WTC11 (cell line): ENCODE data around the gene RMDN3. TPM values are rescaled to one million over a fixed set of nuclear protein-coding genes. Genes with fewer than 3 reads are reported as not detected.

Source experiments
- ATAC-seq: fragments of 200-7000 bp; cut with Tn5 transposase; 2 replicates; pipeline ENCODE4 v1.10.0; 2021; ENCODE audit warnings: mild to moderate bottlenecking, moderate library complexity
- CTCF ChIA-PET: fragments of 300-600 bp; sonication (Branson Sonifier 250); formaldehyde crosslinking; loops from one replicate; lab custom pipeline; 2021; ENCODE audit warnings: antibody characterized with exemption; lab: Charles Lee
- POLR2A ChIA-PET: fragments of 350-600 bp; sonication (Branson Sonifier 250); formaldehyde crosslinking; loops from one replicate; lab custom pipeline; 2021; ENCODE audit warnings: antibody characterized with exemption; lab: Charles Lee
- DNase-seq: peaks from one replicate; pipeline ENCODE4 v3.0.0; 2021; ENCODE audit warnings: low spot score
- H3K27ac Mint-ChIP-seq: 2 replicates; pipeline ENCODE4 v1.8.0; 2021; ENCODE audit warnings: mixed read lengths
- H3K27me3 Mint-ChIP-seq: 2 replicates; pipeline ENCODE4 v1.8.0; 2021; ENCODE audit warnings: low read depth, mild to moderate bottlenecking, moderate library complexity, mixed read lengths
- H3K36me3 Mint-ChIP-seq: 2 replicates; pipeline ENCODE4 v1.8.0; 2021; ENCODE audit warnings: mixed read lengths
- H3K4me1 Mint-ChIP-seq: 2 replicates; pipeline ENCODE4 v1.8.0; 2022; ENCODE audit warnings: mixed read lengths
- H3K4me3 Mint-ChIP-seq: 2 replicates; pipeline ENCODE4 v1.8.0; 2021; ENCODE audit warnings: mild to moderate bottlenecking, moderate library complexity, mixed read lengths
- H3K9me3 Mint-ChIP-seq: 2 replicates; pipeline ENCODE4 v1.8.0; 2021; ENCODE audit warnings: mixed read lengths
- ATF1 ChIP-seq: sonication (generic); formaldehyde crosslinking; IDR thresholded peaks from 2 replicates; pipeline ENCODE4 v1.8.1; 2023; ENCODE audit warnings: mild to moderate bottlenecking, moderate library complexity, missing genetic modification reagents
- CREM ChIP-seq: sonication (generic); formaldehyde crosslinking; IDR thresholded peaks from 2 replicates; pipeline ENCODE4 v1.8.1; 2022; ENCODE audit warnings: mild to moderate bottlenecking, missing genetic modification reagents, moderate library complexity
- E2F4 ChIP-seq: sonication (generic); formaldehyde crosslinking; IDR thresholded peaks from 2 replicates; pipeline ENCODE4 v1.8.1; 2022; ENCODE audit warnings: low read depth, mild to moderate bottlenecking, moderate library complexity, missing genetic modification reagents, borderline replicate concordance
- ELF4 ChIP-seq: sonication (generic); formaldehyde crosslinking; IDR thresholded peaks from 2 replicates; pipeline ENCODE4 v1.8.1; 2022; ENCODE audit warnings: low read depth, mild to moderate bottlenecking, moderate library complexity, missing genetic modification reagents
- ERG ChIP-seq: fragments of 250-450 bp; sonication (Bioruptor Pico); IDR thresholded peaks from 2 replicates; pipeline ENCODE4 v1.8.0; 2021; ENCODE audit warnings: mild to moderate bottlenecking
- ESRRA ChIP-seq: sonication (generic); formaldehyde crosslinking; IDR thresholded peaks from 2 replicates; pipeline ENCODE4 v1.8.1; 2022; ENCODE audit warnings: mild to moderate bottlenecking, missing genetic modification reagents, borderline replicate concordance
- FOXJ3 ChIP-seq: sonication (generic); formaldehyde crosslinking; IDR thresholded peaks from 2 replicates; pipeline ENCODE4 v1.9.0; 2021; ENCODE audit warnings: missing genetic modification reagents, mild to moderate bottlenecking, borderline replicate concordance
- GRHL2 ChIP-seq: fragments of 250-450 bp; sonication (Bioruptor Pico); IDR thresholded peaks from 2 replicates; pipeline ENCODE4 v1.8.0; 2022; ENCODE audit warnings: mild to moderate bottlenecking, moderate library complexity; ENCODE audit not compliant: insufficient replicate concordance, severe bottlenecking
- GTF2I ChIP-seq: fragments of 250-450 bp; sonication (Bioruptor Pico); conservative IDR thresholded peaks from 2 replicates; pipeline ENCODE4 v1.4.0; 2021; ENCODE audit warnings: mild to moderate bottlenecking
- IRF2 ChIP-seq: sonication (generic); formaldehyde crosslinking; IDR thresholded peaks from 2 replicates; pipeline ENCODE4 v1.8.0; 2022; ENCODE audit warnings: low read depth, missing genetic modification reagents, borderline replicate concordance
- MYBL2 ChIP-seq: sonication (generic); formaldehyde crosslinking; IDR thresholded peaks from 2 replicates; pipeline ENCODE4 v1.8.1; 2023; ENCODE audit warnings: mild to moderate bottlenecking, moderate library complexity, missing genetic modification reagents
- NFYB ChIP-seq: sonication (generic); formaldehyde crosslinking; conservative IDR thresholded peaks from 2 replicates; pipeline ENCODE4 v1.8.0; 2022; ENCODE audit warnings: low read depth, missing genetic modification reagents
- NR2C2 ChIP-seq: sonication (generic); formaldehyde crosslinking; IDR thresholded peaks from 2 replicates; pipeline ENCODE4 v1.8.0; 2022; ENCODE audit warnings: mild to moderate bottlenecking, missing genetic modification reagents
- PRRX2 ChIP-seq: fragments of 250-450 bp; sonication (Bioruptor Pico); IDR thresholded peaks from 2 replicates; pipeline ENCODE4 v1.8.0; 2021; ENCODE audit warnings: mild to moderate bottlenecking
- RORB ChIP-seq: fragments of 250-450 bp; sonication (Bioruptor Pico); IDR thresholded peaks from 2 replicates; pipeline ENCODE4 v1.9.0; 2021; ENCODE audit warnings: mild to moderate bottlenecking
- SMAD4 ChIP-seq: sonication (generic); formaldehyde crosslinking; IDR thresholded peaks from 2 replicates; pipeline ENCODE4 v1.8.0; 2022; ENCODE audit warnings: mild to moderate bottlenecking, missing genetic modification reagents
- SOX15 ChIP-seq: fragments of 250-450 bp; sonication (Bioruptor Pico); IDR thresholded peaks from 2 replicates; pipeline ENCODE4 v1.9.0; 2021; ENCODE audit warnings: mild to moderate bottlenecking
- ZNF263 ChIP-seq: sonication (generic); formaldehyde crosslinking; IDR thresholded peaks from 2 replicates; pipeline ENCODE4 v1.8.1; 2022; ENCODE audit warnings: low read depth, mild to moderate bottlenecking, moderate library complexity, missing genetic modification reagents
- ZNF396 ChIP-seq: fragments of 250-450 bp; sonication (Bioruptor Pico); IDR thresholded peaks from 2 replicates; pipeline ENCODE4 v1.8.0; 2021; ENCODE audit warnings: mild to moderate bottlenecking, moderate library complexity, borderline replicate concordance
- total RNA-seq: library from RNA; stranded (reverse); gene quantifications from 3 replicates; pipeline ENCODE4 v1.2.3, GENCODE V29; 2021
- TF ChIP-seq, protein P1 (sequence below): fragments of 250-450 bp; sonication (Bioruptor Pico); IDR thresholded peaks from 2 replicates; pipeline ENCODE4 v2.1.2; 2022; ENCODE audit warnings: mild to moderate bottlenecking, moderate library complexity
- TF ChIP-seq, protein P2 (sequence below): fragments of 200-600 bp; IDR thresholded peaks from 2 replicates; pipeline ENCODE4 v1.8.0; 2022; ENCODE audit warnings: antibody characterized with exemption
- TF ChIP-seq, protein P3 (sequence below): sonication (generic); formaldehyde crosslinking; IDR thresholded peaks from 2 replicates; pipeline ENCODE4 v1.8.1; 2022; ENCODE audit warnings: mild to moderate bottlenecking, missing genetic modification reagents, moderate library complexity, borderline replicate concordance
- TF ChIP-seq, protein P4 (sequence below): sonication (generic); formaldehyde crosslinking; IDR thresholded peaks from 2 replicates; pipeline ENCODE4 v1.8.1; 2023; ENCODE audit warnings: mild to moderate bottlenecking, missing genetic modification reagents, moderate library complexity
- TF ChIP-seq, protein P5 (sequence below): sonication (generic); formaldehyde crosslinking; IDR thresholded peaks from 2 replicates; pipeline ENCODE4 v1.8.0; 2022; ENCODE audit warnings: mild to moderate bottlenecking, missing genetic modification reagents
- TF ChIP-seq, protein P6 (sequence below): sonication (generic); formaldehyde crosslinking; IDR thresholded peaks from 2 replicates; pipeline ENCODE4 v1.8.0; 2022; ENCODE audit warnings: mild to moderate bottlenecking, missing genetic modification reagents

The RMDN3 gene
- total RNA-seq, 1 experiment from 2014 or later = 22.8 TPM

DNA sequence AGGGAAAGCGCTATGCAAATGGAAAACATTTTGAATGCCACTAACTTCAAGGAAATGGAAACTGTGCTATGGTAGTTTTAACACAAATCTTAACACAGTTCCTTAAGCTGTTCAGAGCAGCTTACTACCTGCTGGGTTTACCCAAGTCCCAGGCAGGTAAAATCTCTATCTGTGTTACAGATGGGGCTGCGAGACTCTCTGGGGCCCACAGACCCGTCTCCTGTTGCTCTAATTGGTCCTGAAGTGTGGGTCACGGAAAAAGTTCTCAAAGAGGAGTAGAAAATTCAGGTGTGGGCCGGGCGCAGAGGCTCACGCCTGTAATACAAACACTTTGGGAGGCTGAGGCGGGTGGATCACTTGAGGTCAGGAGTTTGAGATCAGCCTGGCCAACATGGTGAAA lies 34.9 kb upstream of the RMDN3 start:
- Mint-ChIP-seq H3K4me3 (no peak overlapping the region), H3K9me3 (no peaks in the 10 kb centered on the region), H3K36me3 (peaks cover 10% of the 10 kb centered on the region)
- ATAC-seq = no peak
- TF ChIP-seq, protein P1, sequence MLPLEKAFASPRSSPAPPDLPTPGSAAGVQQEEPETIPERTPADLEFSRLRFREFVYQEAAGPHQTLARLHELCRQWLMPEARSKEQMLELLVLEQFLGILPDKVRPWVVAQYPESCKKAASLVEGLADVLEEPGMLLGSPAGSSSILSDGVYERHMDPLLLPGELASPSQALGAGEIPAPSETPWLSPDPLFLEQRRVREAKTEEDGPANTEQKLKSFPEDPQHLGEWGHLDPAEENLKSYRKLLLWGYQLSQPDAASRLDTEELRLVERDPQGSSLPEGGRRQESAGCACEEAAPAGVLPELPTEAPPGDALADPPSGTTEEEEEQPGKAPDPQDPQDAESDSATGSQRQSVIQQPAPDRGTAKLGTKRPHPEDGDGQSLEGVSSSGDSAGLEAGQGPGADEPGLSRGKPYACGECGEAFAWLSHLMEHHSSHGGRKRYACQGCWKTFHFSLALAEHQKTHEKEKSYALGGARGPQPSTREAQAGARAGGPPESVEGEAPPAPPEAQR (CRISPR knock-in tag) = no peak
- no peak for TF ChIP-seq NFYB
- TF ChIP-seq, protein P2, sequence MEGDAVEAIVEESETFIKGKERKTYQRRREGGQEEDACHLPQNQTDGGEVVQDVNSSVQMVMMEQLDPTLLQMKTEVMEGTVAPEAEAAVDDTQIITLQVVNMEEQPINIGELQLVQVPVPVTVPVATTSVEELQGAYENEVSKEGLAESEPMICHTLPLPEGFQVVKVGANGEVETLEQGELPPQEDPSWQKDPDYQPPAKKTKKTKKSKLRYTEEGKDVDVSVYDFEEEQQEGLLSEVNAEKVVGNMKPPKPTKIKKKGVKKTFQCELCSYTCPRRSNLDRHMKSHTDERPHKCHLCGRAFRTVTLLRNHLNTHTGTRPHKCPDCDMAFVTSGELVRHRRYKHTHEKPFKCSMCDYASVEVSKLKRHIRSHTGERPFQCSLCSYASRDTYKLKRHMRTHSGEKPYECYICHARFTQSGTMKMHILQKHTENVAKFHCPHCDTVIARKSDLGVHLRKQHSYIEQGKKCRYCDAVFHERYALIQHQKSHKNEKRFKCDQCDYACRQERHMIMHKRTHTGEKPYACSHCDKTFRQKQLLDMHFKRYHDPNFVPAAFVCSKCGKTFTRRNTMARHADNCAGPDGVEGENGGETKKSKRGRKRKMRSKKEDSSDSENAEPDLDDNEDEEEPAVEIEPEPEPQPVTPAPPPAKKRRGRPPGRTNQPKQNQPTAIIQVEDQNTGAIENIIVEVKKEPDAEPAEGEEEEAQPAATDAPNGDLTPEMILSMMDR = no peak
- TF ChIP-seq SMAD4 (CRISPR knock-in tag) = no peak
- no peak for TF ChIP-seq FOXJ3
- TF ChIP-seq RORB = no peak
- TF ChIP-seq, protein P3, sequence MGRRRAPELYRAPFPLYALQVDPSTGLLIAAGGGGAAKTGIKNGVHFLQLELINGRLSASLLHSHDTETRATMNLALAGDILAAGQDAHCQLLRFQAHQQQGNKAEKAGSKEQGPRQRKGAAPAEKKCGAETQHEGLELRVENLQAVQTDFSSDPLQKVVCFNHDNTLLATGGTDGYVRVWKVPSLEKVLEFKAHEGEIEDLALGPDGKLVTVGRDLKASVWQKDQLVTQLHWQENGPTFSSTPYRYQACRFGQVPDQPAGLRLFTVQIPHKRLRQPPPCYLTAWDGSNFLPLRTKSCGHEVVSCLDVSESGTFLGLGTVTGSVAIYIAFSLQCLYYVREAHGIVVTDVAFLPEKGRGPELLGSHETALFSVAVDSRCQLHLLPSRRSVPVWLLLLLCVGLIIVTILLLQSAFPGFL = no peak
- TF ChIP-seq PRRX2 (CRISPR knock-in tag) = no peak
- TF ChIP-seq, protein P4, sequence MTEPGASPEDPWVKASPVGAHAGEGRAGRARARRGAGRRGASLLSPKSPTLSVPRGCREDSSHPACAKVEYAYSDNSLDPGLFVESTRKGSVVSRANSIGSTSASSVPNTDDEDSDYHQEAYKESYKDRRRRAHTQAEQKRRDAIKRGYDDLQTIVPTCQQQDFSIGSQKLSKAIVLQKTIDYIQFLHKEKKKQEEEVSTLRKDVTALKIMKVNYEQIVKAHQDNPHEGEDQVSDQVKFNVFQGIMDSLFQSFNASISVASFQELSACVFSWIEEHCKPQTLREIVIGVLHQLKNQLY (CRISPR knock-in tag) = no peak
- TF ChIP-seq IRF2 = no peak
- no peak for TF ChIP-seq ERG (CRISPR knock-in tag)
- TF ChIP-seq ZNF263 (CRISPR knock-in tag) = no peak
- TF ChIP-seq SOX15 = no peak
- TF ChIP-seq ELF4 (CRISPR knock-in tag) = no peak
- TF ChIP-seq ZNF396 = no peak
- TF ChIP-seq, protein P5, sequence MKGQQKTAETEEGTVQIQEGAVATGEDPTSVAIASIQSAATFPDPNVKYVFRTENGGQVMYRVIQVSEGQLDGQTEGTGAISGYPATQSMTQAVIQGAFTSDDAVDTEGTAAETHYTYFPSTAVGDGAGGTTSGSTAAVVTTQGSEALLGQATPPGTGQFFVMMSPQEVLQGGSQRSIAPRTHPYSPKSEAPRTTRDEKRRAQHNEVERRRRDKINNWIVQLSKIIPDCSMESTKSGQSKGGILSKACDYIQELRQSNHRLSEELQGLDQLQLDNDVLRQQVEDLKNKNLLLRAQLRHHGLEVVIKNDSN (CRISPR knock-in tag) = no peak
- no peak for TF ChIP-seq ATF1
- no peak for TF ChIP-seq E2F4 (CRISPR knock-in tag)
- TF ChIP-seq, all 79 proteins: peak for 0
- Mint-ChIP-seq H3K4me1 (peaks cover 55% of the 10 kb centered on the region), H3K27ac (peak overlapping the region; percentile 34), H3K27me3 (no peaks in the 10 kb centered on the region)
- DNase-seq = no peak
- CTCF ChIA-PET = interaction anchor here (0.6 to 2.2 kb wide), 7 partner anchors 43 to 200 kb away, joined by 3 to 9 read pairs (median 4); partner anchors contain the start of genes SPINT1 and VPS18
- POLR2A ChIA-PET = no interaction called here

GRCh38 chr15:40789119-40789518 lies 34.1 kb upstream of the RMDN3 start:
- H3K36me3 Mint-ChIP-seq = peaks cover 10% of the 10 kb centered on the region
- H3K4me1 Mint-ChIP-seq = peaks cover 58% of the 10 kb centered on the region
- H3K4me3 Mint-ChIP-seq = no peak overlapping the region
- no peaks in the 10 kb centered on the region for H3K9me3 Mint-ChIP-seq
- ChIA-PET CTCF (interaction anchor here (0.6 to 2.2 kb wide), 9 partner anchors 11 to 200 kb away, joined by 3 to 9 read pairs (median 4); partner anchors contain the start of gene VPS18), POLR2A (interaction anchor here (0.6 kb wide), 1 partner anchor 65 kb away, joined by 3 read pairs; no protein-coding TSS in a partner anchor)
- no peaks in the 10 kb centered on the region for H3K27me3 Mint-ChIP-seq
- peak overlapping the region; percentile 17; the same call in 1 of the 2 replicates for H3K27ac Mint-ChIP-seq
- no peak for DNase-seq
- no peak for ATAC-seq
- TF ChIP-seq, protein P5 (CRISPR knock-in tag) = no peak
- TF ChIP-seq, protein P6, sequence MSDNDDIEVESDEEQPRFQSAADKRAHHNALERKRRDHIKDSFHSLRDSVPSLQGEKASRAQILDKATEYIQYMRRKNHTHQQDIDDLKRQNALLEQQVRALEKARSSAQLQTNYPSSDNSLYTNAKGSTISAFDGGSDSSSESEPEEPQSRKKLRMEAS (CRISPR knock-in tag) = no peak
- TF ChIP-seq IRF2 (no peak), E2F4 (CRISPR knock-in tag) (no peak), GTF2I (CRISPR knock-in tag) (no peak), GRHL2 (CRISPR knock-in tag) (no peak), PRRX2 (CRISPR knock-in tag) (no peak), ESRRA (CRISPR knock-in tag) (no peak), MYBL2 (no peak), CREM (CRISPR knock-in tag) (no peak), NR2C2 (no peak)
